ENCODE data around the gene RAB40B.
A peak's percentile ranks its signal among the peaks of the same experiment; 100 is the strongest.
"Not testable (repeated sequence)": the region's sequence is repeated elsewhere in the genome, so short reads cannot be mapped to it uniquely, and the experiment has no call there.

Gene RAB40B

GRCh38 chr17:82668631-82669099 lies 29.8 kb downstream of the RAB40B start:
- peak in 41 of 51 donors; percentile 19 to 85 (median 57) for DNase-seq

GRCh38 chr17:82668024-82668630 lies 30.4 kb downstream of the RAB40B start:
- no peak for DNase-seq

GRCh38 chr17:82667668-82668000 lies 30.9 kb downstream of the RAB40B start:
- DNase-seq = no peak

GRCh38 chr17:82666931-82667667 lies 31.4 kb downstream of the RAB40B start:
- DNase-seq = no peak

GRCh38 chr17:82665891-82666290 lies 32.6 kb downstream of the RAB40B start:
- DNase-seq = no peak

- no peak for DNase-seq
These were observed 33.3 kb downstream of the RAB40B start for GRCh38 chr17:82665217-82665616.

- peak in 20 of 51 donors; percentile 13 to 73 (median 38) for DNase-seq
These were observed 33.8 kb downstream of the RAB40B start for GRCh38 chr17:82664701-82665182.

GRCh38 chr17:82664276-82664575 lies 34.3 kb downstream of the RAB40B start:
- DNase-seq = no peak

- DNase-seq = no peak
These were observed 34.9 kb downstream of the RAB40B start for GRCh38 chr17:82663381-82664275.

GRCh38 chr17:82662711-82663261 lies 35.7 kb downstream of the RAB40B start:
- no peak for DNase-seq

GRCh38 chr17:82661717-82662683 lies 36.5 kb downstream of the RAB40B start:
- DNase-seq = no peak

GRCh38 chr17:82659886-82660285 lies 38.6 kb downstream of the RAB40B start:
- DNase-seq = no peak

GRCh38 chr17:82658796-82659452 lies 39.6 kb downstream of the RAB40B start:
- DNase-seq = no peak

GRCh38 chr17:82658331-82658730 lies 40.2 kb downstream of the RAB40B start:
- no peak for DNase-seq

GRCh38 chr17:82657926-82658325 lies 40.6 kb downstream of the RAB40B start:
- no peak for DNase-seq

GRCh38 chr17:82656266-82656665 lies 42.2 kb downstream of the RAB40B start:
- no peak for DNase-seq

GRCh38 chr17:82655523-82655922 lies 43.0 kb downstream of the RAB40B start:
- DNase-seq = no peak

GRCh38 chr17:82655038-82655479 lies 43.4 kb downstream of the RAB40B start:
- no peak for DNase-seq

- not testable (repeated sequence) for DNase-seq
These were observed 43.9 kb downstream of the RAB40B start for GRCh38 chr17:82654611-82655010.
